ENCODE measurements around the gene TMEM108.
"Not testable (repeated sequence)": the region's sequence is repeated elsewhere in the genome, so short reads cannot be mapped to it uniquely, and the experiment has no call there.

TMEM108 gene

GRCh38 chr3:133038089-133038730 is at the start of gene TMEM108:
Gene TMEM108, plus strand, starts transcription at chr3:133038391.
- no peak for DNase-seq (ENCODE audit: low spot score)
- FAIRE-seq: no peak

- no peak for FAIRE-seq
- DNase-seq (ENCODE audit: low spot score): no peak
Observed at GRCh38 chr3:132995971-132996370, 42.2 kb upstream of the TMEM108 start.

GRCh38 chr3:132997404-132998185 is 40.6 kb upstream of the TMEM108 start:
- FAIRE-seq (no peak), DNase-seq (ENCODE audit: low spot score) (no peak)

- DNase-seq (ENCODE audit: low spot score); FAIRE-seq: not testable (repeated sequence)
Observed at GRCh38 chr3:133005032-133005431, 33.2 kb upstream of the TMEM108 start.

- FAIRE-seq (no peak), DNase-seq (ENCODE audit: low spot score) (no peak)
Observed at GRCh38 chr3:133007601-133008000, 30.6 kb upstream of the TMEM108 start.

- DNase-seq (ENCODE audit: low spot score) (no peak), FAIRE-seq (no peak)
Observed at GRCh38 chr3:133014325-133014724, 23.9 kb upstream of the TMEM108 start.

- not testable (repeated sequence) for FAIRE-seq; DNase-seq (ENCODE audit: low spot score)
Observed at GRCh38 chr3:133015573-133015972, 22.6 kb upstream of the TMEM108 start.

- FAIRE-seq: no peak
- DNase-seq (ENCODE audit: low spot score): no peak
Observed at GRCh38 chr3:133016838-133017309, 21.3 kb upstream of the TMEM108 start.

GRCh38 chr3:133018921-133019320 is 19.3 kb upstream of the TMEM108 start:
- FAIRE-seq (no peak), DNase-seq (ENCODE audit: low spot score) (no peak)

- FAIRE-seq: no peak
Observed at GRCh38 chr3:133021206-133021605, 17.0 kb upstream of the TMEM108 start.

GRCh38 chr3:133023362-133023761 is 14.8 kb upstream of the TMEM108 start:
- no peak for DNase-seq (ENCODE audit: low spot score)
- FAIRE-seq: no peak

More at GRCh38 chr3:133021206-133021605, 17.0 kb upstream of the TMEM108 start:
- DNase-seq (ENCODE audit: low spot score): no peak

GRCh38 chr3:133025546-133025945 is 12.6 kb upstream of the TMEM108 start:
- FAIRE-seq: no peak
- no peak for DNase-seq (ENCODE audit: low spot score)

- FAIRE-seq: no peak
Observed at GRCh38 chr3:133032301-133032700, 5.9 kb upstream of the TMEM108 start.

GRCh38 chr3:133037436-133037835 is 755 bp upstream of the TMEM108 start:
- DNase-seq (ENCODE audit: low spot score) (no peak), FAIRE-seq (no peak)

More at GRCh38 chr3:133032301-133032700, 5.9 kb upstream of the TMEM108 start:
- no peak for DNase-seq (ENCODE audit: low spot score)

- DNase-seq (ENCODE audit: low spot score): no peak
- FAIRE-seq: no peak
Observed at GRCh38 chr3:133038731-133039375, 662 bp downstream of the TMEM108 start.

- FAIRE-seq (no peak), DNase-seq (ENCODE audit: low spot score) (peak; percentile 75)
Observed at GRCh38 chr3:133040696-133041523, 2.7 kb downstream of the TMEM108 start.

GRCh38 chr3:133041524-133041829 is 3.3 kb downstream of the TMEM108 start:
- FAIRE-seq (no peak), DNase-seq (ENCODE audit: low spot score) (no peak)

GRCh38 chr3:133042778-133043177 is 4.6 kb downstream of the TMEM108 start:
- no peak for DNase-seq (ENCODE audit: low spot score)
- FAIRE-seq: no peak

- DNase-seq (ENCODE audit: low spot score): no peak
- FAIRE-seq: no peak
Observed at GRCh38 chr3:133047980-133048379, 9.8 kb downstream of the TMEM108 start.

GRCh38 chr3:133049491-133049890 is 11.3 kb downstream of the TMEM108 start:
- DNase-seq (ENCODE audit: low spot score): no peak
- no peak for FAIRE-seq

GRCh38 chr3:133050891-133051290 is 12.7 kb downstream of the TMEM108 start:
- FAIRE-seq: no peak
- DNase-seq (ENCODE audit: low spot score): no peak

Measured in urothelium cell line (cell line).